ENCODE measurements around the gene EIF2B4.
"Not testable (repeated sequence)": the region's sequence is repeated elsewhere in the genome, so short reads cannot be mapped to it uniquely, and the experiment has no call there.

The EIF2B4 gene

GRCh38 chr2:27369471-27370025, 590 bp downstream of the EIF2B4 start:
- Mint-ChIP-seq H3K9me3 (no peaks in the 10 kb centered on the region), H3K27me3 (no peaks in the 10 kb centered on the region), H3K4me3 (peak overlapping the region; percentile 98), H3K36me3 (ENCODE audit: low read depth) (peaks cover 69% of the 10 kb centered on the region), H3K4me1 (ENCODE audit: low read depth) (peaks cover 45% of the 10 kb centered on the region), H3K27ac (peak overlapping the region; percentile 79)

- Mint-ChIP-seq H3K4me1 (ENCODE audit: low read depth) (peaks cover 16% of the 10 kb centered on the region), H3K27me3 (no peaks in the 10 kb centered on the region), H3K36me3 (ENCODE audit: low read depth) (peaks cover 54% of the 10 kb centered on the region), H3K27ac (peak overlapping the region; percentile 61), H3K9me3 (no peaks in the 10 kb centered on the region), H3K4me3 (no peak overlapping the region)
Observed at GRCh38 chr2:27363933-27364332, 6.2 kb downstream of the EIF2B4 start.

DNA sequence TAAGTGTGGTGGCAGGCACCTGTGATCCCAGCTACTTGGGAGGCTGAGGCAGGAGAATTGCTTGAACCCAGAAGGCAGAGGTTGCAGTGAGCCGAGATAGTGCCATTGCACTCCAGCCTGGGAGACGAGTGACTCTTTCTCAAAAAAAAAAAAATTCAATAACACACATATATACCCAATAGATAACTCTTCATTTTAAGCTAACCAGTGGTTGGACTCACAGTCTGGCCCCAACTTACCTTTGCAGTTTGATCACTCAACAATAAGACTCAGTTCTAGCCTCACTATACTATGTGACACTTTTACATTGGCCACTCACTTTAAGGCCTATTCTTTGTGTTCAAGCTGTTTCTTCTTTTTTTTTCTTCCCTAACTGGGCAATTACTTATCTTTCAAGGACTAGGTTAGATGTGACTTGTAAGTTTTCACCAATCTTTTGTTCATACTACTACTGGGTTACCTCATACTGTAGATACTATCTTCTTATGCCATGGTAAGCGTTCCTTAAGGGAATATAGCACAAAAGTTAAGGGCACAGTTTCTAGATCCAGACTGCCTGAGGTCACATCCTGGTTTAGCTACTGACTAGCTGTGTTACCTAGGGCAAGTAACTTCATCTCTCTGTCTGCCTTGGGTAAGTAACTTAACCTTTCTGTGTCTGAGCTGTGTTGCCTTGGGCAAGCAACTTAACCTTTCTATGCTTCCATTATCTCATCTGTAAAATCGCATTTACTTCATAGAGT, 7.3 kb downstream of the EIF2B4 start:
- Mint-ChIP-seq H3K27me3 (no peaks in the 10 kb centered on the region), H3K27ac (peak overlapping the region; percentile 27), H3K4me3 (no peak overlapping the region), H3K36me3 (ENCODE audit: low read depth) (peaks cover 55% of the 10 kb centered on the region), H3K4me1 (ENCODE audit: low read depth) (peaks cover 17% of the 10 kb centered on the region), H3K9me3 (no peaks in the 10 kb centered on the region)

GRCh38 chr2:27356382-27357181, 13.6 kb downstream of the EIF2B4 start, which contains the start of gene GTF3C2:
Gene GTF3C2, minus strand, starts transcription at chr2:27356764. Its CDS starts 13,210 bp downstream, at chr2:27343554.
- Mint-ChIP-seq H3K36me3 (ENCODE audit: low read depth) (peaks cover 31% of the 10 kb centered on the region), H3K4me3 (peak within 1 kb of the TSS; percentile 99), H3K9me3 (no peaks in the 10 kb centered on the region), H3K27me3 (no peaks in the 10 kb centered on the region), H3K27ac (peak within 1 kb of the TSS; percentile 99), H3K4me1 (ENCODE audit: low read depth) (peaks cover 55% of the 10 kb centered on the region)

DNA sequence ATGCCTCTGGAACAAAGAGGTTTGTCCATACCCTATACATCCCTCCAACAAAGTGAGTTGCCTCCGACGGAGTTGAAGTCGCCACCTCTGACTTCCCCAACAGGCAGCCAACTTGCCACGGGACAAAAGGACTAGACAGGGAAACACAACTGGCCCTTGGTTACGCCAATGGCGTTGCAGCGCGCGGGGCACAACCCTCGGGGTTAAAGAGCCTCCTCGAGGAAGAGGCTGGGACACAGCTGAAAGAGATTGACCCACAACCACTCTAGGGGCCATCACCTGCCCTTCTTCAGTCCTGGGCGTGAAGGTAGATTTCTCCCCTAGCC, 14.1 kb downstream of the EIF2B4 start:
- Mint-ChIP-seq H3K4me1 (ENCODE audit: low read depth) (peaks cover 59% of the 10 kb centered on the region), H3K27ac (peak overlapping the region; percentile 99), H3K36me3 (ENCODE audit: low read depth) (peaks cover 29% of the 10 kb centered on the region), H3K27me3 (no peaks in the 10 kb centered on the region), H3K9me3 (no peaks in the 10 kb centered on the region), H3K4me3 (peak overlapping the region; percentile 99)

GRCh38 chr2:27354597-27354927, 15.6 kb downstream of the EIF2B4 start:
- Mint-ChIP-seq H3K4me1 (ENCODE audit: low read depth) (peaks cover 59% of the 10 kb centered on the region), H3K9me3 (no peaks in the 10 kb centered on the region), H3K27ac (no peak overlapping the region)

DNA sequence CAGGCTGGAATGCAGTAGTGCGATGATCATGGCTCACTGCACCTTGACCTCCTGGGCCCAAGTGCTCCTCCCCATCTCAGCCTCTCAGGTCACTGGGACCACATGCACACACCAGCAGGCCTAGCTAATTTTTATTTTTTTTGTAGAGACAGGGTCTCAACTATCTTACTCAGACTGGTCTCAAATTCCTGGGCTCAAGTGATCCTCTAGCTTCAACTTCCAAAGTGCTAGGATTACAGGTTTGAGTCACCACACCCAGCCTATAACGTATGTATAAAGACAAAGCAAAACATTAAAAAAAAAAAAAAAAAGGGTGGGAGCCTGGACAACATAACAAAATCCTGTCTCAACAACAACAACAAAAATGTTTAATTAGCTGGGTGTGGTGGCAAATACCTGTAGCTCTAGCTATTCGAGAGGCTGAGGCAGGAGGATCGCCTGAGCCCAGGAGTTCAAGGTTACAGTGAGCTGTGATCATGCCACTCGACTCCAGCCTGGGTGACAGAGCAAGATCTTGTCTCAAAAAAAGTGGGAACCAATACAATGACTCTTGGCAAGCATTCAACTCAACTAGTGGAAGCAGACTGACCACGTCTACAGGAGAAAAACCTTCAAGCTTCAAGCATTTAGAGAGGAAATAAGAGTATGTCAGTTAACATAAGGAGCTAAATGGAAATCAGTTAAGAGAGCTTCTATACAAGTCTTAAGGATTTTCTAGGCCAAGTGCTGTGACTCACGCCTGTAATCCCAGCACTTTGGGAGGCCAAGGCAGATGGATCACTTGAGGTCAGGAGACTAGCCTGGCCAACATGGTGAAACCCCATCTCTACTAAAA, 16.2 kb downstream of the EIF2B4 start:
- Mint-ChIP-seq H3K27ac (no peak overlapping the region), H3K27me3 (no peaks in the 10 kb centered on the region), H3K4me1 (ENCODE audit: low read depth) (peaks cover 59% of the 10 kb centered on the region), H3K4me3 (peak overlapping the region; percentile 5), H3K36me3 (ENCODE audit: low read depth) (peaks cover 36% of the 10 kb centered on the region), H3K9me3 (no peaks in the 10 kb centered on the region)

More at GRCh38 chr2:27354597-27354927, 15.6 kb downstream of the EIF2B4 start:
- H3K27me3 Mint-ChIP-seq = no peaks in the 10 kb centered on the region
- H3K36me3 Mint-ChIP-seq (ENCODE audit: low read depth) = peaks cover 31% of the 10 kb centered on the region
- peak overlapping the region; percentile 99 for H3K4me3 Mint-ChIP-seq

- not testable (repeated sequence) for H3K9me3 Mint-ChIP-seq, H3K4me3 Mint-ChIP-seq, H3K27ac Mint-ChIP-seq, H3K27me3 Mint-ChIP-seq
- H3K4me1 Mint-ChIP-seq (ENCODE audit: low read depth) = peaks cover 54% of the 10 kb centered on the region
- H3K36me3 Mint-ChIP-seq (ENCODE audit: low read depth) = peaks cover 32% of the 10 kb centered on the region
Observed at GRCh38 chr2:27353386-27353761, 16.8 kb downstream of the EIF2B4 start.

DNA sequence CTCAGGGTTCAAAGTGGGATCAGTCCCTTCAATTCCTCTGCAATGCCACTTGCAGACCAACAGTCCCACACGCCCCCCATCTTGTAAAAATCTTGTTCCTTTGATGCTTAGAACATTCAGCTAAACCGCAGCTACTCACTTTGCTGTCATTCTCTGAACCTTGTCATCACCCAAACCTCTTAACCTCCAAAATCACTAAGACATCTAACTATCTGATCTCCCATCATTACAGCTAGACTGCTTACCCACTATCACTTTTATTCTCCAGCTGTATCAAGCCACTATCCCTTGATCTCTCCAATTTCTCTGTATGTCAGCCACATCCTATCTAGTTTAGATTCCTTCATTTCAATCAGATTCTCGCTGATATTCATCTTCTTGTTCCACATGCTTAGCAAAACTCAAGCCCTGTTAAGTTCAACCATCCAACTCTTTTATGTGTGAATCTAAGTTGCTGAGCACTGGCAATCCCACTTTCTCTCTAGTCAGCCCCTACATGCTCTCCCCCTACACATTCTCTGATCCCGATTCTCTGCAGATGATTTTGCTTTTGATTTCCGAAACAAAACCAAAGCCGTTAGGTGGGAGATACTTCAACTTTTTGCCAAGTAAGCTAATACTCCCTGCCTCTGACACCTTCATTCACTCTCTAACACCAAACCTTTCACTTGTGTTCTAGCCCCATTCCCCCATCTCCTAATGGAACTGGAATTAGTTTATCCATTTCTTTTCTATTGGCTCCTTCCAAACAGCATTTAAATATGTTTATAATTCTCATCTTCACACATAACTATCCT, 18.1 kb downstream of the EIF2B4 start:
- H3K9me3 Mint-ChIP-seq = no peaks in the 10 kb centered on the region
- peak overlapping the region; percentile 22 for H3K4me3 Mint-ChIP-seq
- H3K4me1 Mint-ChIP-seq (ENCODE audit: low read depth) = peaks cover 45% of the 10 kb centered on the region
- peak overlapping the region; percentile 33 for H3K27ac Mint-ChIP-seq
- peaks cover 25% of the 10 kb centered on the region for H3K36me3 Mint-ChIP-seq (ENCODE audit: low read depth)
- H3K27me3 Mint-ChIP-seq = no peaks in the 10 kb centered on the region

DNA sequence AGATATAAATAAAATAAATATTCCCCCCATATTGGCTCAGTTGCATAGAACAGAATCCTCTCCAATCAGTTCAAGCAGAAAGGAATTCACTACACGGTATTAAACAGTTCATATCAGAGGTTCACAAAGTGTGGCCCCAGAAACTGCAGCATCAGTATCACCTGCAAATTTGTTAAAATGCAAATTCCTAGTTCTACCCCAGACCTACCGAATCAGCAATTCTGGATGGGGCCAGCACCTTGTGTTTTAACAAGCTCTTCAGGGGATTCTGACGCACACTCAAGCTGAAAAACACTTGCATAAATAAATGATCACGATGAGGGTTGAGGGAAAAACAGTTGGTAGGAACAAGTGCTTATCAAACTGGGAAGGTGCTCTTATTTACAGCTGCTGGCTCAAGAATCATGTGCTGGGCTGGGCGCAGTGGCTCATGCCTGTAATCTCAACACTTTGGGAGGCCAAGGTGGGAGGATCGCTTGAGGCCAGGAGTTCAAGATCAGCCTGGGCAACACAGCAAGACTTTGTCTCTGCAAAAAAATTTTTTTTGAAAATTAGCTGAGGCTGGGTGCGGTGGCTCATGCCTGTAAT, 19.9 kb downstream of the EIF2B4 start:
- Mint-ChIP-seq H3K4me3 (no peak overlapping the region), H3K36me3 (ENCODE audit: low read depth) (peaks cover 18% of the 10 kb centered on the region), H3K4me1 (ENCODE audit: low read depth) (peaks cover 37% of the 10 kb centered on the region), H3K9me3 (no peaks in the 10 kb centered on the region), H3K27me3 (no peaks in the 10 kb centered on the region), H3K27ac (no peak overlapping the region)

- peaks cover 28% of the 10 kb centered on the region for H3K36me3 Mint-ChIP-seq (ENCODE audit: low read depth)
- H3K9me3 Mint-ChIP-seq = no peaks in the 10 kb centered on the region
- H3K4me3 Mint-ChIP-seq = no peak overlapping the region
- H3K4me1 Mint-ChIP-seq (ENCODE audit: low read depth) = peaks cover 14% of the 10 kb centered on the region
- no peaks in the 10 kb centered on the region for H3K27me3 Mint-ChIP-seq
- no peak overlapping the region for H3K27ac Mint-ChIP-seq
Observed at GRCh38 chr2:27347641-27348040, 22.5 kb downstream of the EIF2B4 start.

DNA sequence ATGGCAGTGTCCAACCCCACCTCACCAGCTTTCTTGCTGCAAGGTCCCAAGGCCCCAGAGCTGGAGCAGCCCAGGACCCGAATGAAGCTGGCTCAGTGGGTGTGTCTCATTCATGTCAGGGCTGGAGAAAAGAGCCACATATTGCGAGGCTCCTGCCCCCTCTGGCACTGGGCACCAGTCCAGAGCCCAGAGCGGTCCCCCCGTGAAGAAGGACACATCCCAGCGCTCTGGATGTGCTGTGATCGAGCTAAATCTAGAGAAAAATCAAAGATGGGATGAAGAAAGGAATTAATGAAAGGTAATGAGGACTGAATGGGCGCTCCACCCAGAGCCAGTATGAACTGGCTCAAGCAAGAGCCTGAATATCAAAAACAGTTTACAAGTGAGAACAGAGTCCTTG, 34.0 kb downstream of the EIF2B4 start:
- no peaks in the 10 kb centered on the region for H3K9me3 Mint-ChIP-seq
- no peaks in the 10 kb centered on the region for H3K4me1 Mint-ChIP-seq (ENCODE audit: low read depth)
- H3K4me3 Mint-ChIP-seq = no peak overlapping the region
- no peak overlapping the region for H3K27ac Mint-ChIP-seq
- H3K27me3 Mint-ChIP-seq = no peaks in the 10 kb centered on the region
- H3K36me3 Mint-ChIP-seq (ENCODE audit: low read depth) = peaks cover 54% of the 10 kb centered on the region

DNA sequence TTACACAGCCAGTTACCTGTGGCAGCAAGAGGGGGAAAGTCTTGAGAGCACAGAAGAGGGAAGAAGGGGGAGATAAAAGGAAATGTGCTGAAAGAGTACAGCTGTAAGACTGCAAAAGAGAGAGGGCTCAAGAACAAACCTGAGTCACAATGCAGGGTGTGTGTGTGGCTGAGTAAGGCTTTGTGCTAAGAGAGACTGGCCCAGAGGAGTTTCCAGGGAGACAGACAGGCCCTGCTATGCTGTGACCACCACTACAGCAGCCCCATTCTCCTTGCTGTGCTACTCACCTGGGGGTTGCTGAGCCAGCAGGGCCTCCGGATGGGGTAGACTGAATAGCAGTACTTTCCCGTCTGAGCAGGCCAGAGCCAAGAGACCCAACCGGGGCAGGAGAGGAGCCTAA, 34.8 kb downstream of the EIF2B4 start:
- H3K4me3 Mint-ChIP-seq = no peak overlapping the region
- no peaks in the 10 kb centered on the region for H3K4me1 Mint-ChIP-seq (ENCODE audit: low read depth)
- no peaks in the 10 kb centered on the region for H3K9me3 Mint-ChIP-seq
- H3K36me3 Mint-ChIP-seq (ENCODE audit: low read depth) = peaks cover 51% of the 10 kb centered on the region
- no peaks in the 10 kb centered on the region for H3K27me3 Mint-ChIP-seq
- H3K27ac Mint-ChIP-seq = no peak overlapping the region

- H3K9me3 Mint-ChIP-seq = no peaks in the 10 kb centered on the region
- H3K4me3 Mint-ChIP-seq = no peak overlapping the region
- H3K27me3 Mint-ChIP-seq = no peaks in the 10 kb centered on the region
- H3K27ac Mint-ChIP-seq = peak overlapping the region; percentile 46
- H3K4me1 Mint-ChIP-seq (ENCODE audit: low read depth) = peaks cover 25% of the 10 kb centered on the region
- H3K36me3 Mint-ChIP-seq (ENCODE audit: low read depth) = peaks cover 37% of the 10 kb centered on the region
Observed at GRCh38 chr2:27324720-27325119, 45.4 kb downstream of the EIF2B4 start.
